HEK293T (cell line): Measurements from ENCODE around the gene LCE2D.
"Not testable (repeated sequence)": the region's sequence is repeated elsewhere in the genome, so short reads cannot be mapped to it uniquely, and the experiment has no call there.

ENCODE experiments used
- FOXK2 ChIP-seq: fragments of 450-650 bp; IDR thresholded peaks from 2 replicates; pipeline ENCODE4 v1.6.1; 2016; ENCODE audit warnings: mild to moderate bottlenecking
- FOXM1 ChIP-seq: fragments of 450-650 bp; IDR thresholded peaks from 2 replicates; pipeline ENCODE4 v1.6.1; 2017; ENCODE audit warnings: mild to moderate bottlenecking, borderline replicate concordance
- TARDBP ChIP-seq: fragments of 450-650 bp; IDR thresholded peaks from 2 replicates; pipeline ENCODE4 v1.6.1; 2016
- ZNF384 ChIP-seq: fragments of 450-650 bp; IDR thresholded peaks from 2 replicates; pipeline ENCODE4 v1.6.1; 2016
- TF ChIP-seq, protein P1 (sequence below): fragments of 450-650 bp; IDR thresholded peaks from 2 replicates; pipeline ENCODE4 v1.6.1; 2016

DNA sequence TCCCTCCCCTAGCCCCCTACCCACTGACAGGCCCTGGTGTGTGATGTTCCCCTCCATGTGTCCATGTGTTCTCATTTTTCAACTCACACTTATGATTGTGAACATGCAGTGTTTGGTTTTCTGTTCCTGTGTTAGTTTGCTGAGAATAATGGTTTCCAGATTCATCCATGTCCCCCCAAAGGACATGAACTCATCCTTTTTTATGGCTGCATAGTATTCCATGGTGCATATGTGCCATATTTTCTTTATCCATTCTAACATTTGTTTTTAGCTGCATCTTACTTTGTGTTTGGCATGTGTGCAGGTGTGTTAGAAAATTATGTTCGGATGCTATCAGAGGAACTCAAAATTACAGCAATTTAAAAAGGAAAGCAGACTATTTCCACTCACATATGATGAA lies 3.0 kb downstream of the LCE2D start:
- TF ChIP-seq FOXM1, TARDBP, FOXK2, ZNF384: not testable (repeated sequence)
- TF ChIP-seq, protein P1, sequence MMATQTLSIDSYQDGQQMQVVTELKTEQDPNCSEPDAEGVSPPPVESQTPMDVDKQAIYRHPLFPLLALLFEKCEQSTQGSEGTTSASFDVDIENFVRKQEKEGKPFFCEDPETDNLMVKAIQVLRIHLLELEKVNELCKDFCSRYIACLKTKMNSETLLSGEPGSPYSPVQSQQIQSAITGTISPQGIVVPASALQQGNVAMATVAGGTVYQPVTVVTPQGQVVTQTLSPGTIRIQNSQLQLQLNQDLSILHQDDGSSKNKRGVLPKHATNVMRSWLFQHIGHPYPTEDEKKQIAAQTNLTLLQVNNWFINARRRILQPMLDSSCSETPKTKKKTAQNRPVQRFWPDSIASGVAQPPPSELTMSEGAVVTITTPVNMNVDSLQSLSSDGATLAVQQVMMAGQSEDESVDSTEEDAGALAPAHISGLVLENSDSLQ: not testable (repeated sequence)
